Caco-2 (cell line): ENCODE data around the gene EEIG1. TPM values are rescaled to one million over a fixed set of nuclear protein-coding genes. Genes with fewer than 3 reads are reported as not detected.

Source experiments
- BruUV-seq: library from RNA; stranded (reverse); fragments of 400-500 nt; replicated peaks from 2 replicates; lab custom pipeline; 2021; lab: Mats Ljungman, UMichigan
- CTCF ChIA-PET: fragments of 300-600 bp; sonication (Branson Sonifier 250); formaldehyde crosslinking; loops from one replicate; lab custom pipeline; 2022; ENCODE audit warnings: antibody characterized with exemption; lab: Charles Lee
- POLR2A ChIA-PET: fragments of 300-600 bp; sonication (Branson Sonifier 250); formaldehyde crosslinking; loops from one replicate; lab custom pipeline; 2022; ENCODE audit warnings: antibody characterized with exemption; lab: Charles Lee
- DNase-seq, 2 experiments: peaks; one replicate each; pipeline versions ENCODE4 v3.0.0 to v3.0.0-alpha.2; 2020 to 2022
- H3K27me3 ChIP-seq: replicated peaks from 2 replicates; pipeline ENCODE4 v1.6.0; 2011; ENCODE audit warnings: low read length; ENCODE audit not compliant: control insufficient read depth, insufficient read depth
- H3K36me3 ChIP-seq: 2 replicates; pipeline ENCODE4 v1.5.1; 2011; ENCODE audit warnings: low read length; ENCODE audit not compliant: control insufficient read depth, insufficient read depth
- H3K4me1 ChIP-seq: fragments of 250-450 bp; sonication (Bioruptor Pico); 2 replicates; pipeline ENCODE4 v1.5.1; 2020; ENCODE audit warnings: mild to moderate bottlenecking
- H3K4me3 ChIP-seq: 2 replicates; pipeline ENCODE4 v1.5.1; 2011; ENCODE audit warnings: low read depth, mild to moderate bottlenecking, control low read depth, low read length
- H3K9me3 ChIP-seq: fragments of 250-450 bp; sonication (Bioruptor Pico); 2 replicates; pipeline ENCODE4 v1.5.1; 2020; ENCODE audit warnings: mild to moderate bottlenecking, moderate library complexity
- H3K27ac Mint-ChIP-seq: one replicate; pipeline ENCODE4 v1.8.0; 2022; ENCODE audit warnings: mixed read lengths; ENCODE audit not compliant: unreplicated experiment
- H3K27me3 Mint-ChIP-seq: one replicate; pipeline ENCODE4 v1.8.0; 2022; ENCODE audit warnings: mixed read lengths; ENCODE audit not compliant: insufficient read depth, unreplicated experiment
- H3K36me3 Mint-ChIP-seq: one replicate; pipeline ENCODE4 v1.8.0; 2022; ENCODE audit warnings: mild to moderate bottlenecking, mixed read lengths; ENCODE audit not compliant: insufficient read depth, unreplicated experiment
- H3K4me1 Mint-ChIP-seq: one replicate; pipeline ENCODE4 v1.8.0; 2022; ENCODE audit warnings: low read depth, mixed read lengths; ENCODE audit not compliant: unreplicated experiment
- H3K4me3 Mint-ChIP-seq: one replicate; pipeline ENCODE4 v1.8.0; 2022; ENCODE audit warnings: mild to moderate bottlenecking, moderate library complexity, mixed read lengths; ENCODE audit not compliant: unreplicated experiment
- H3K9me3 Mint-ChIP-seq: one replicate; pipeline ENCODE4 v1.8.0; 2022; ENCODE audit warnings: mixed read lengths; ENCODE audit not compliant: unreplicated experiment
- CTCF ChIP-seq, 2 experiments: fragments of 200-600 bp in 1 of 2; IDR thresholded peaks; 1 replicate in 1 of 2; 2 replicates in 1 of 2; pipeline versions ENCODE4 v1.5.1 to v1.8.0; 2011 to 2022; ENCODE audit warnings: antibody characterized with exemption in 1 of 2, control low read depth in 1 of 2, inconsistent platforms in 1 of 2, low read depth in 1 of 2, low read length in 1 of 2, mild to moderate bottlenecking in 1 of 2, moderate library complexity in 1 of 2; ENCODE audit not compliant: insufficient read depth in 1 of 2, severe bottlenecking in 1 of 2, unreplicated experiment in 1 of 2
- intact Hi-C: fragments of 100-400 bp; cut with micrococcal nuclease; formaldehyde crosslinking; loops from one replicate; pipeline ENCODE4 v1.10.0; 2022; ENCODE audit not compliant: unreplicated experiment
- total RNA-seq: library from RNA; stranded (reverse); gene quantifications from 2 replicates; pipeline ENCODE4 v1.2.3, GENCODE V29; 2022

The EEIG1 gene
- total RNA-seq, 1 experiment from 2014 or later, result 47.1 TPM

DNA sequence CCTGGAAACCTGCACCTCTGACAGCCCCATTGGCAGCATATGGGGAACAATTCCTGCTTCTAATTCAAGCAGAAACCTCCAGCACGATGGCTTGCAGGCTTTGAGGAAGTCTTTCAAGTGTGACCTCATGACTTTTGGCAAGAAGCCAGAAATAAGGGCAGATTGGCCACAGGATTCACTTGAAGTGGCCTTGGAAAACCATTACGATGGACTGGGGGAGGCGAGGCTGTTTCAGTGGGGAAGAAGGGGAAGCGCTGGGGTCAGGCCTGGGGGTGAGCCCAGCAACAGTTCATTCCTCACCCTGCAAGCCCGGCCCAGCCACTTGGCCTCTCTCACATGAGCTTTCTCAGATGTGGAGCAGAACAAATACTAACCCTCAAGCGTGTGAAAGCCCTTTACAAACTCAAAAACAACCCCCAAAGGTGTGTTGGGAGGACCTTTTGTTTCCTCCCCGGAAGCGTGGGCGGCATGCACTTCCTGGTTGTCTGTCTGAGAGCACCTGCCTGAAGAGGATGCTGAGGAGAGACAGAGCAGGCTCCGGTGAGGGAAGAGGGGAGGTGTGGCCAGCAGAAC, 26.9 kb upstream of the EEIG1 start:
- no peak overlapping the region for H3K4me3 Mint-ChIP-seq
- TF ChIP-seq CTCF (IDR thresholded peaks at IDR 0.05; ENCODE audit: insufficient read depth in 1 of 2, low read depth in 1 of 2, low read length in 1 of 2, severe bottlenecking in 1 of 2, unreplicated experiment in 1 of 2), result no peak
- H3K4me3 ChIP-seq, result no peak overlapping the region
- H3K27me3 ChIP-seq, result no peaks in the 10 kb centered on the region
- POLR2A ChIA-PET, result interaction anchor here (0.6 kb wide), 1 partner anchor 111 kb away, joined by 5 read pairs; no protein-coding TSS in a partner anchor
- CTCF ChIA-PET, result no interaction called here
- no peaks in the 10 kb centered on the region for H3K4me1 ChIP-seq
- H3K27me3 Mint-ChIP-seq, result no peaks in the 10 kb centered on the region
- H3K36me3 ChIP-seq, result no peaks in the 10 kb centered on the region
- peaks cover 9% of the 10 kb centered on the region for H3K36me3 Mint-ChIP-seq
- H3K4me1 Mint-ChIP-seq, result no peaks in the 10 kb centered on the region
- no peak overlapping the region for H3K27ac Mint-ChIP-seq
- no TSS peak for BruUV-seq
- no peak for DNase-seq
- H3K9me3 Mint-ChIP-seq, result no peaks in the 10 kb centered on the region
- H3K9me3 ChIP-seq, result no peaks in the 10 kb centered on the region; the same call in 1 of the 2 replicates
- intact Hi-C loops, result no loop called here

GRCh38 chr9:128006332-128006996, 25.7 kb upstream of the EEIG1 start:
- Mint-ChIP-seq H3K9me3 (no peaks in the 10 kb centered on the region), H3K27ac (no peak overlapping the region), H3K4me1 (no peaks in the 10 kb centered on the region), H3K27me3 (no peaks in the 10 kb centered on the region), H3K36me3 (peaks cover 9% of the 10 kb centered on the region), H3K4me3 (no peak overlapping the region)
- Histone ChIP-seq H3K9me3 (no peaks in the 10 kb centered on the region; the same call in 1 of the 2 replicates), H3K27me3 (no peaks in the 10 kb centered on the region), H3K4me1 (peaks cover 6% of the 10 kb centered on the region), H3K4me3 (no peak overlapping the region), H3K36me3 (no peaks in the 10 kb centered on the region)
- ChIA-PET POLR2A (interaction anchor here (0.7 kb wide), 1 partner anchor 15 kb away, joined by 12 read pairs; no protein-coding TSS in a partner anchor), CTCF (interaction anchor here (0.7 kb wide), 1 partner anchor 26 kb away, joined by 10 read pairs; the partner anchor contains the start of gene EEIG1)
- no peak for TF ChIP-seq CTCF (IDR thresholded peaks at IDR 0.05; ENCODE audit: insufficient read depth in 1 of 2, low read depth in 1 of 2, low read length in 1 of 2, severe bottlenecking in 1 of 2, unreplicated experiment in 1 of 2)
- no TSS peak for BruUV-seq
- intact Hi-C loops, result no loop called here
- no peak for DNase-seq

DNA sequence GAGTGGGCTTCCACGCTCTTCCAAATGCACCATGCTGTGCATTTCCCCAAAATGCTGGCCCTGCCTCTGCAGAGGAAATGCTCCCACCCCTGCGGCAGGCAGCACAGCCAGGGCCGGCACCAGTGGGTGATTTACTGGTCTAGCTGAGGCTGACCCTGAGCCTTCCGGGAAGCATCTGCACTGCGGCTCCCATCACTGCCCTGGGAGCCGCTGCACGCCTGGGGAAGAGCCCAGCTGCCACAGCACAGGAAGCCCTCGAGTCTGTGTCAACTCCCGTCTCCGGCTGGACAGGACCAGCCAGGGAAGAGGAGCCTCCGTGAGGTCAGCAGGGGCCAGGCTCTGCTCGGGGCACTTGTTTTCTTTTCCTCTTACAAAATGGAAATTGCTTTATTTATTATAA, 25.1 kb upstream of the EEIG1 start:
- no peak overlapping the region for H3K27ac Mint-ChIP-seq
- CTCF ChIA-PET, result no interaction called here
- BruUV-seq, result no TSS peak
- H3K9me3 Mint-ChIP-seq, result no peaks in the 10 kb centered on the region
- Histone ChIP-seq H3K4me1 (peaks cover 9% of the 10 kb centered on the region), H3K27me3 (no peaks in the 10 kb centered on the region), H3K9me3 (no peaks in the 10 kb centered on the region; the same call in 1 of the 2 replicates), H3K36me3 (no peaks in the 10 kb centered on the region), H3K4me3 (no peak overlapping the region)
- H3K4me3 Mint-ChIP-seq, result no peak overlapping the region
- H3K36me3 Mint-ChIP-seq, result peaks cover 9% of the 10 kb centered on the region
- intact Hi-C loops, result no loop called here
- no peak for TF ChIP-seq CTCF (IDR thresholded peaks at IDR 0.05; ENCODE audit: insufficient read depth in 1 of 2, low read depth in 1 of 2, low read length in 1 of 2, severe bottlenecking in 1 of 2, unreplicated experiment in 1 of 2)
- POLR2A ChIA-PET, result no interaction called here
- no peaks in the 10 kb centered on the region for H3K4me1 Mint-ChIP-seq
- no peaks in the 10 kb centered on the region for H3K27me3 Mint-ChIP-seq
- no peak for DNase-seq
